HG02798 (cell line): ENCODE data around the gene CAMK1D.
A peak's percentile ranks its signal among the peaks of the same experiment; 100 is the strongest.
"Not testable (repeated sequence)": the region's sequence is repeated elsewhere in the genome, so short reads cannot be mapped to it uniquely, and the experiment has no call there.

Experiments
- ATAC-seq: cut with Tn5 transposase; IDR thresholded peaks from one replicate; pipeline ENCODE4 v1.9.1; 2021; ENCODE audit warnings: mild to moderate bottlenecking; ENCODE audit not compliant: unreplicated experiment, poor library complexity

The CAMK1D gene

DNA sequence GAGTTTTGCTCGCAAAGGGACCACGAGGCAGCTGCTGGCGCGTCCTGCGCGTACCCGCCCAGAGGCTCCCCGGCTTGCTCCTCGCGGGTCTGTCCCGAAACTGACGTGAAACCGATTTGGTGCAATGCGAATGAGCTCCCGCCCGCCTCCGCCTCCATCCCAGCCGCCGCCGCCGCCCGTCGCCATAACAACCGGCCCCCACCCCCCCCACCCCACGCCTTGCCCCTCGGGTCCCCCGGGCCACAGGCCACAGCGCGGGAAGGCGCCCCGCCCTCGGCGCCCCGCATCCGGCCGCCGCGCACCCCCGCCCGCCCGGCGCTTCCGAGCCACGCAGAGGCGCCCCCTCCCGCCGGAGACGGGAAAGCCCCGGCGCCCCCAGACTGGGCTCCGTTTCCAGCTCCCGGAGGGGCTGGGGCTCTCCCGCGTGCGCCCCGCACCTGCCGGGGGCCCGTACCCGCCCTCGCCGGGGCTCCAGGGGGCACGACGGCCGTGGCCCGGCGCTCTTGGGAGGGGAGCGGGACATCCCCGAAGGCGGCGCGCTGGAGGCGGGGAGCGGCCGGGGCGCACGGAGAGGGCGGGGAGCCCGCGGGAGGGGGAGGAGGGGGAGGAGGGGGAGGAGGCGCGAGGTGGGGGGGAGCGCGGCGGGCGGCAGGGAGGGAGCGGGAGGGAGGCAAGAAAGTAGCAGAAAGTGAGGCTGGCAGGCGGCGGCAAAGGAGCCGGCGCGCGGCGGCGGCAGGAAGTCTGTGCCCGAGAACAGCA, at the start of gene CAMK1D:
Gene CAMK1D, plus strand, starts transcription at position 678 of the 759 bp plus-strand sequence.
- ATAC-seq = peak; percentile 64

- not testable (repeated sequence) for ATAC-seq
Observed at GRCh38 chr10:12301036-12301435, 48.3 kb upstream of the CAMK1D start.

- no peak for ATAC-seq
Observed at GRCh38 chr10:12308057-12308456, 41.3 kb upstream of the CAMK1D start.

DNA sequence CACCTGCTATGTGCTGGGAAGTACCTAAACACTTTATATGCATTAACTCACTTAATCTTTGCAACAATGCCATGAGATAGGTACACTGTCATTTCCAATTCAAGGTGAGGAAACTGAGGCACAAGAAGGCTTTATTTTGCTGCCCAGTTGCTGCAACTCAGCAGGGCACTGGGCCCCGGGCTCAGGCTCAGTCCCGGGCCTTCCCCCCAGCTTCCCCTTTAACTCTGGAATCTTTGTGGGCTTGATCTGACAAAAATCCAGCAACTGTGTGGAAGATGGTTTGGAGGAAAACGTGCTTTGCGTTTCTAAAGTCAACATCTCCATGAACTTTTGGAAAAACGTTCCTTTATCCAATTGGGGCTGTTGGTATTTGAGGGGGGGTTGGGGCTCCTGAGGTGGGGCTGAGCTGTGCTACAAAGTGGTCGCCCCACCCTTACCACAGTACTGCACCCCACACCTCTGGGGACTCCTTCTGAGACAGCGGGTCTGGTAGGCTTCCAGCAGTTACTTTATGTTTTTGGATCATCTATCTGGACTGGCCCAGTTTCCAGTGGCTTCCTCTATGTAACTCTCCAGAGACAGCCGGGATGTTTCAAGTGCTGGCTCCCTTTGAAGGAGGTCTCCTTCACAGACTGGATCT, 40.5 kb upstream of the CAMK1D start:
- ATAC-seq = no peak

DNA sequence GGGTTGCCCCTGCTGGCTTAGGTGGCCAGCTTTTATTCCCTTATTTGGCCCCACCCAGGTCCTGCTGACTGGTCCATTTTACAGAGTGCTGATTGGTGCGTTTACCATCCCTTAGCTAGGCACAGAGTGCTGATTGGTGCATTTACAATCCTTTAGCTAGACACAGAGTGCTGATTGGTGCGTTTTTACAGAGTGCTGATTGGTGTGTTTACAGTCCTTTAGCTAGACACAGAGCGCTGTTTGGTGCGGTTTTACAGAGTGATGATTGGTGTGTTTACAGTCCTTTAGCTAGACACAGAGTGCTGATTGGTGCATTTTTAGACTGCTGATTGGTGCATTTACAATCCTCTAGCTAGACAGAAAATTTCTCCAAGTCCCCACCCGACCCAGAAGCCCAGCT, 39.6 kb upstream of the CAMK1D start:
- not testable (repeated sequence) for ATAC-seq

DNA sequence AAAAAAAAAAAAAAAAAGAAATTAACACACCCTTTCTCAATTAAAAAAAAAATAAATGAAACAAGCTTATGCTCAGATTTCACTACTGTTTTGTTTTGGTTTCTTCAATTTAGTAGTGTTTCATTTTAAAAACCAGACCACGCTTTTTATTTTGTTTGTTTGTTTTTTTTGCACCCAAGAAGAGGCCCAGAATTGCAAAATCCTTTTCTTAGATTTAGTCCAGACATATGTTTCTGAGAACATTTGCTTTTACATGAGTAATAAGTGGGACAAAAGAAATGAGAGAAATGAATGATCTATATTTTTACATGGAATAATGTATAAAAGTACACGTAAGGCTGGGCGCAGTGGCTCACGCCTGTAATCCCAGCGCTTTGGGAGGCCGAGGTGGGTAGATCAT, 34.5 kb upstream of the CAMK1D start:
- no peak for ATAC-seq

GRCh38 chr10:12319076-12319475, 30.3 kb upstream of the CAMK1D start:
- no peak for ATAC-seq

DNA sequence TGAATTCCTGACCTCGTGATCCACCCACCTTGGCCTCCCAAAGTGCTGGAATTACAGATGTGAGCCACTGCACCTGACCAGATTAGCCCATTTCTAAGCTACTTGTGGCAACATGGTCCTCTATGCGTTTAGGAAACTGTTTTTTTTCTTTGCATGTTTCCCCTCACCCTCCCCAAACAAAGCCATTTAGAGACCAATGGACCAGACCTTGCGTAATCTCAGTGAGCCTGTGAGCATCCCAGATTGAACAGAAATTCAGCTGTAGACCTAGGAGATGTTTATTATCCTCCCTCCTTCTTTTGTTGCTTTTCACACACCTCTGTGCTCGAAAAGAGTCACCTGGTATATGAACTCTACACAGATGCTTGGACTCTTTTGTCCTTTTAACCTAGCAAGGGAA, 28.5 kb upstream of the CAMK1D start:
- ATAC-seq = no peak

- no peak for ATAC-seq
Observed at GRCh38 chr10:12321641-12322040, 27.7 kb upstream of the CAMK1D start.

DNA sequence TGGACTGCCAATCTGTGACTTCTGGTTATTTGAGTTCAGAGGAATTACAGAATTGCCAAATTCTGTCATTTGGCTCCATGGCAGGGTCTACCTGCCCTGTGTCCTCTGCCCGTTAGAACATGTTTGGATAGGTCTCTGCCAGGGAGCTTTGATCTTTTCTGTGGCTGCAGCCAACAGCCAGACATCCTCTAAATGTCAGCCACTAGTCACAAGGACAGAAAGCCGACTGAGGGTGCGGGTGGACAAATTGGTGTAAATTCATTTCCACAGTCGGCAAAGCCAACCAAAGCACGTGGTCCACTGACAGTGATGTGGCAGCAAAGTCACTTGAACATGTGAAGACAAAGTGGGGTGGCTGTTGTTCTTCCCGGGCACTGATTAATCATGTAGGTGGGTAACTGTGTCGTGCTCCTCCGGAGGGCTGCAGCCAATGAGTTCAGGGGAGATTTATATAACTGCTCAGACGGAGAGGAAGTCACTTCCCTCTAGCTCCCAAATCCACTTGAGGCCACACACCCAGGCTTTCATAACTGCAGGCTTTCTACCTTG, 26.7 kb upstream of the CAMK1D start:
- ATAC-seq = no peak

- ATAC-seq = no peak
Observed at GRCh38 chr10:12324530-12324929, 24.8 kb upstream of the CAMK1D start.

DNA sequence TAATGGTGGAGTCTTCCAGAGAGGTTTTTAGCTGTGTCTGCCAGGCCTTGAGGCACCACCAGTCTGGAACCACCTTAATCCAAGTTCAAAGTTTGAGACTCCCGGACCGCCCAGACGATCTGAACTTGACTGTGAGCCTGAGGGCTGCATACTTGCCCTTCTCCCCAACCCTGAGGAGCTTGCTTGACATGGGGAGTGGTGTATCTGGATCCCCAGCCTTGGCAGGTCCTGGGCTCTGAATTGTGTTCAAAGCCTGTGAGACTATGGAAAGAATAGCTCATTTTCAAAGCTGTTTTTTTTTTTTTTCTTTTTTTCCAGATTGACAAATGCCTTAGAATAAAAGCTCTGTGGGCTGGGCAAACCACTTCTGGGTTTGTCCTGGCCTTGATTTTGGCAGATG, 22.3 kb upstream of the CAMK1D start:
- no peak for ATAC-seq

GRCh38 chr10:12327476-12327875, 21.9 kb upstream of the CAMK1D start:
- no peak for ATAC-seq

GRCh38 chr10:12328312-12328711, 21.0 kb upstream of the CAMK1D start:
- not testable (repeated sequence) for ATAC-seq

DNA sequence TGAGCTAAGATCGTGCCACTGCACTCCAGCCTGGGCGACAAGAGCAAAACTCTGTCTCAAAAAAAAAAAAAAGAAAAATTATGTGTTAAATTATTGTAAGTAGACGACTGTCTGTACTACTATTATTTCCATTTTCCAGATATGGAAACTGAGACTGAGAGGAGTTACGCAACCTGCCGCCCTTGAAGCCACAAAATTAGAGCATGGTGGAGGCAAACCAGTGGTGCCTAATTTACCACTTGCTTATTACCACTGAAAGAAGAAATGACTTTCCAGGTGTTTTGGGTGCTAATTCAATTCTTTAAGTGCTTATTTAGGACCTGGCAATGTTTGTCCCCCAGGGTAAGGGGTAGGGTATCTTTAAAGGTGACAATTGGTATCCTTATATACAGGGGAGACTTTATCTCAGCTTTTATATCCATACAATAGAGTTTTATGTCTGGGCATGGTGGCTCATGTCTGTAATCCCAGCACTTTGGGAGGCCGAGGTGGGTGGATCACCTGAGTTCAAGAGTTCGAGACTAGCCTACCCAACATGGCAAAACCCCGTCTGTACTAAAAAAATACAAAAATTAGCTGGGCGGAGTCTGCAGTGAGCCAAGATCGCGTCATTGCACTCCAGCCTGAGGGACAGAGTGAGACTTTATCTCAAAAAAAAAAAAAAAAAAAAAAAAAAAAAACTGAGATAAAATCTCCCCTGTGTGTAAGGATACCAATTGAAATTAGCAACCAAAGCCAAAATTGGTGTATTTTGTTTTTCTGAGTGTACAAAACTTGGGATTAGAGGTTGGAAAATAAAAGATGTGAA, 16.6 kb upstream of the CAMK1D start:
- ATAC-seq = no peak

DNA sequence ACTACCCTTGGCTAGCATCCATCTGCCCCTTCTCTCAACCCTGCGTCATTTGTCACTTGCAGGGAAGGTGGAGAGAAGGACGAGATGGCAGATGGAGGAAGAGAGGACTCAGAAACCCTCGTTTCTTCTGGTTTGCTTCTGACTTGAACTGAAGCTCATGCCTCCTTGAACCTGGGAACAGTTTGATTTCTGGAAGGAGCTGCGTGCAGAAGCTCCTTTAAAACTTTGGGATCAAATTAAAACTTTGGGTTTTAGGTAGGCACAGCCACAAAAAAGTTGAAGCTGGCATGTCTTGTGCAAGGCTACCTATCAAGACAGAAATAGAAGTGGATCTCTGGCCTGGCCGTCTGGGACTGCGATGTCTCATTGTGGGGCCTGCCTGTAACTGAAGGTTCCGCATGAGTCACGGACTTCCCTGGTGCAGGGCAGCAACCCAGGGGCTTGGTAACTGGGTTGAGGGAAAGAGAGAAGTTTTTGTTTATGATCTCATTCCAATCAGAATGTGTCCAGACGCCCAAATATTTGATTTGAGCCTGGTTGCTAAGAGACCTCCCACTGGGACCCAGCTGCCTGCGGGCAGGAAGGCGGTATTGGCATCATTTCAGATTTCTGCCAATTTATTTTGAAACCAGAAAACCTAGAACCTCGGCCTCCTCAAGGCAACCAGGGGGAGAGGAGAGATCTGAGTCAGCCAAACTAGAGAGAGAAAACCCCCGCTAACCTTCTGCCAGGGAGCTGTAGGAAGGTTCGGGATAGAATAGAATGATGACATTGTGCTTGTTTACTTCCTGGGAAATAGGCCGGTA, 15.8 kb upstream of the CAMK1D start:
- ATAC-seq = no peak

GRCh38 chr10:12334186-12334530, 15.2 kb upstream of the CAMK1D start:
- ATAC-seq = no peak

GRCh38 chr10:12335169-12335568, 14.2 kb upstream of the CAMK1D start:
- ATAC-seq = not testable (repeated sequence)

- no peak for ATAC-seq
Observed at GRCh38 chr10:12337453-12338372, 11.6 kb upstream of the CAMK1D start.
